H1 (cell line): ENCODE data around the gene SOWAHC. TPM values are rescaled to one million over a fixed set of nuclear protein-coding genes. Genes with fewer than 3 reads are reported as not detected.

Experiments used
- HDAC6 ChIP-seq: IDR thresholded peaks from one replicate; pipeline ENCODE4 v1.7.1; 2012; ENCODE audit warnings: low read depth, mild to moderate bottlenecking, inconsistent platforms, low read length, moderate library complexity
- SP2 ChIP-seq: IDR thresholded peaks from 2 replicates; pipeline ENCODE4 v1.6.1; 2012; ENCODE audit warnings: mild to moderate bottlenecking, low read length, inconsistent platforms
- ZNF274 ChIP-seq: IDR thresholded peaks from 2 replicates; pipeline ENCODE4 v1.7.0; 2012; ENCODE audit warnings: low read length, borderline replicate concordance; ENCODE audit errors: extremely low read depth
- polyA plus RNA-seq, 7 experiments: library from polyadenylated mRNA; depleted of rRNA in 3 of 7; stranded (reverse) in 5 of 7; unstranded in 2 of 7; fragments of >200 nt in 5 of 7; fragments of 200-250 nt in 2 of 7; gene quantifications; 1 replicate in 5 of 7; 2 replicates in 1 of 7; 4 replicates in 1 of 7; pipeline versions ENCODE4 v1.2.1 to v1.2.3, GENCODE V29; 2011 to 2013; ENCODE audit warnings: missing spikeins in 2 of 7, mixed read lengths in 2 of 7
- total RNA-seq: library from RNA; stranded (reverse); fragmentation: NEBNext Ultra II Directional; extraction: Animal tissue kit (Norgen Biotek cat#: 25700); gene quantifications from 2 replicates; pipeline ENCODE4 v1.2.1, GENCODE V29; 2021

Gene SOWAHC
- total and polyA plus RNA-seq, 2 of the 8 experiments (the other 6 are each of a cell fraction or from before 2014, with no cell fraction given) = 3.1 to 17.8 TPM

DNA sequence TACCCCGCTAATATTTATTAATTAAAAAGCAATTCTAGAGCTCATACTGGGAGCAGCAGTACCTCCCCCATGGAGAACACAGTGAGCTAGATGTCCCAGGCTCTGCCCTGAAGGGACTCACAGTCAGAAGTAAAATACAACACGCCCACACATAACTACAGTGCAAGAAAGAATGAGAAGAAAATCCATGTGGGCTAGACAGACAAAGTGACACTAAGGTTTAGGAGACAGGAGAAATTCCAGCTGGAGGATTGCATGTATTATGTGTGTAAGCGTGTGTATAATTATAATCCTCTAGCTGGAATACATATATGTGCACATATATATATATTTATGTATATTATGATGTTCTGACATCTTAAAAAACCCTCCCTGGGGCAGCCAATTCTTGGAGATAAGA lies 15.7 kb downstream of the SOWAHC start (continued):
- TF ChIP-seq SP2 (no peak), HDAC6 (no peak), ZNF274 (no peak)
- TF ChIP-seq, all 59 proteins: peak for 0
